ENCODE data around the gene PER1.
A peak's percentile ranks its signal among the peaks of the same experiment; 100 is the strongest.

Gene PER1

DNA sequence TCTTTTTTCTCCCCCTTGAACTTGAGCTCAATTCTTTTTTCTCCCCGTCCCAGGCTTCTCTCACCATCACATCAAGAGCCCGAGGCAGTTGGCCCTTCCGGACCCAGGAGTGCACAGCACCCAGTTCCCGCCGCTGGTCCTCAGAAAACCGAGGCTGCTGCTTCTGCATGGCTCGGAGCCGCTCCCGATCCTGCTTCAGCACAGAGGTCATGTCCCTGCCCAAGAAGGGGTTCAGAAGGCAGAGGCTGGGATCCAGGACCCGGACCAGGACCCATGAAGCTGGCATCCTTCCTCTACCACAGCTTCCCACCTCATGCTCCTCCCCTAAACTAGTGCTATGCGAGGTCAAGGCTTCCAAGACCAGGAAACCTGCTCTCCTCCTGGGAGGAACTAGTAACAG, 10.5 kb downstream of the PER1 start:
- no peak for DNase-seq (ENCODE audit: low read depth)

GRCh38 chr17:8141045-8141444, 11.2 kb downstream of the PER1 start:
- DNase-seq (ENCODE audit: low read depth): no peak

DNA sequence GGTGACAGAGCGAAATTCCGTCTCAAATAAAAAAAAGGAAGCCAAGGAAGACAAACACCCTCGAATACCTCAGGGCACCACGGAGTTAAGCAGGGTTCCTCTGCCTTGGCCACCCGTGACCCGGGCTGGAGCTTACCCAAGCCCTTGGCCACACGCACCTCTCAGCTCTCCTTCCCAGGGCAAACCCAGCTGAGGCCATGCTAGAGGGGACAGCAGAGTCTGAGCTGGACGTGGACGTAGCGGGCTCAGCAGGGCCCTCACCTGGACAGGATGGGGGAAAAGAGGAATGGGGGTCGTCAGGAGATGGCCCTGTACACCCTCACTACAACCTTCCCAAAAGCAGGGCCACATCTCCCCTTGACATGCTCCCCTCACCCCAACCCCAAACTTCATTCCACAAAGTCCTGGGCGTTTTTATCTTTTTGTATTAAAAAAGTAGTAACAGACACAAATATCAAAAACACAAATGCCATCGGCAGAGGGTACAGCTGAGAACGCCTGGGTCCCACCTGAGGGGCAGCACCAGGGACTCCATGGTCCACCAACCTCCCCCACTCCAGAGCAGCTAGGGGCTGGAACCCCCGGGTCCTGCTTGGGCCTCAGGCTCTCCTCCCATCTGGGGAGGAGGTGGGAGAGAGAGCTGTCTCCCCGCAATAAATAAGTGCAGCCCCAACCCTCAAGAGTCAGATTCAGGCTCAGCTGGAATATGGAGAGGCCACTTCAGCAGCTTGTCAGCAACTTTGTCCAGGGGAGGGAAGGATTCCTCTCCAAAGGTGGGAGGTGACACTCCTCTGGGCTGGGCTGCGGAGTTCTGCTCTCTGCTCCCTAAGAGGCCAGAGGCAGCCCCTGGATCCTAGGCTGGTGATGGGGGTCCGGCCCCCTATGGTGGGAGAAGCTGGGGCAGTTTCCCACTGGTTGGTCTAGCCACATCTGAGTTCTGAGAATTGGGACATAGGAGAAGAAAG, 11.9 kb downstream of the PER1 start:
- no peak for DNase-seq (ENCODE audit: low read depth)

DNA sequence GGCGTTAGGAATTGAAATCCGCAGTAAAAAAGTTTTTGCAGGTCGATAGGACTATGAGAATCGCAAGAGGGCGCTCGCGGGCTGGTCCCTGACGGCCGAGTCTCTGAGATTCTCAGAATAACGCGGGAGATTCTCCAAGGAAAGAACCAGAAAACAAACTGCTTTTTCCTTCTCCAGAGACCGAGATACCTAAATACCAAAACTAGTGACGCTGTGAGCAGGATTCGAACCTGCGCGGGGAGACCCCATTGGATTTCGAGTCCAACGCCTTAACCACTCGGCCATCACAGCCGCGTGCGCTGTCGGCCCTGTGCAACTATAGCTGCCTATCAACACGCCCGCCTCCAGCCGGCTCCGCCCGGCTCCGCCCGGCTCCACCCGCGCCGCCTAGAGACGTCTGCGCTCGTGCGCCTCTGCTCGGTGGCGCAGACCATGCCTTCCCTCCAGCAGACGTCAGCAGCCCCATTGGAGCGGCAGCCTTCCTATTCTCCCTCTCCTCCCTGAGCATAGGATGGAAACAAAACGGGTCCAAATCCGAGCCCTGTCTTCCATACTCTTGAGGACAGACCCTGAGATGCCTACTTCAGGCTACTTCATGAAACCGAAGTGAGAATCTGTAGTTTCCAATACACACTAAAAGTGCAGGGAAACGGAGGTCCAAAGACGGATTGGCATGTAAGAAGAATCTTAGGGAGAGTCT, 13.4 kb downstream of the PER1 start:
- DNase-seq (ENCODE audit: low read depth): peak; percentile 94

DNA sequence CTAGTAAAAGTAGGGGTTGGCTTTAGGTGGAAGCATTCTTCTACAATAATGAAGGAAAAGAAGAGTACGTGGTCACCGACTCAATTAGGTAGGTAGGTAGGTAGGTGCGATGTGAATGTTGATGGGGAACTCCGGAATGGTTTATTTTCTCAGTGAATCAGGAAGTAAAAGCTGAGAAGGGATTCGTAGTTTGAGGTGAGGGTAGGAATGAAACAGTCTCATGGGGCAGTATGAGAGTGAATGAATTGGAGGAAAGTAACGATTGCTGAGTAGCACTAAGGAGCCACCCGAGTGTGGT, 13.9 kb downstream of the PER1 start:
- DNase-seq (ENCODE audit: low read depth): no peak

DNA sequence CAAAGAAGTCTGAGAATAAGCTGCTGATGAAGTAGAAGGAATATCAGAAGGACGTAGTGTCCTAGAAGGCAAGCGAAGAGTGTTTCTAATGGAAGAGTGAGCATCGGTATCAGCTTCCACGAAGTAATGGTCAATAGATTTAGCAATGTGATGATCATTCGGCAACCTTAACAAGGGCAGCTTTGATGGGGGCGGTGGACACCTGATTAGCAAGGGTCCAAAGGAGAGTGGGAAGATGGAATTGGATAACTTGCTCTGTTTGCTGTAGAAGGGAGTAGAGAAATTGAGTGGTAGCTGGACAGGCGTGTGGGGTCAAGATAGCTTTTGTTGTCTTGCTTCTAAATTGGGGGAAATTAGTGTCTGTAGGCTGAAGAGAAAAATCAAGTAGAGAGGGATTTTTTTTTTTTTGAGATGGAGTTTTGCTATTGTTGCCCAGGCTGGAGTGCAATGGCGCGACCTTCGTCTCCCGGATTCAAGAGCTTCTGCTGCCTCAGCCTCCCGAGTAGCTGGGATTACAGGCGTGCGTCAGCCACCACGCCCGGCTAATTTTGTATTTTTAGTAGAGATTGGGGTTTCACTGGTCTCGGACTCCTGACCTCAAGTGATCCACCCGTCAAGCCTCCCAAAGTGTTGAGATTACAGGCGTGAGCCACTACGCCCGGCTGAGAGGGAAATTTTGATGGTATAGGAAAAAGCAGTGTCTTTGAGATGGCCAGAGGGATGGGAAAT, 14.4 kb downstream of the PER1 start:
- no peak for DNase-seq (ENCODE audit: low read depth)

- no peak for DNase-seq (ENCODE audit: low read depth)
Measured at GRCh38 chr17:8133941-8134340, 18.3 kb downstream of the PER1 start.

DNA sequence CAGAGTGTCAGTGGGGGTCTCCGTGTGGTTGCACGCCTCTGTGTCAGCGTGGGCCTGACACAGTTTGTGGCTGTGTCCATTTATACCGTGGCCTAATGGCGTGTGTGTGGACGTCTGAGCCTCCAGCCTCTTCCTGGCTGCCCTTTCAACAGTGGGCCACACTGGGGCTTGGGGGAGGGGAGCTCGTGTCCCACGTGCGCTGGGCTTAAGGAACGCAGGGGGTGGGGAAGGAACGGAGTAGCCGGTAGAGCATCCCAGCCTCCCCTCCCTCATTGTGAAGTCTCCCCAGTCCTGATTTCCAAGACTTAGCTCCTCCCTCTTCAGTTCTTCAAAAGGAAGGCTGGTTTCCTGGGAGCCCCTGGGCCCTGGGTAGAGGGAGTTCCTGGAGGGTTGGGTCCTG, 18.8 kb downstream of the PER1 start:
- DNase-seq (ENCODE audit: low read depth): no peak

DNA sequence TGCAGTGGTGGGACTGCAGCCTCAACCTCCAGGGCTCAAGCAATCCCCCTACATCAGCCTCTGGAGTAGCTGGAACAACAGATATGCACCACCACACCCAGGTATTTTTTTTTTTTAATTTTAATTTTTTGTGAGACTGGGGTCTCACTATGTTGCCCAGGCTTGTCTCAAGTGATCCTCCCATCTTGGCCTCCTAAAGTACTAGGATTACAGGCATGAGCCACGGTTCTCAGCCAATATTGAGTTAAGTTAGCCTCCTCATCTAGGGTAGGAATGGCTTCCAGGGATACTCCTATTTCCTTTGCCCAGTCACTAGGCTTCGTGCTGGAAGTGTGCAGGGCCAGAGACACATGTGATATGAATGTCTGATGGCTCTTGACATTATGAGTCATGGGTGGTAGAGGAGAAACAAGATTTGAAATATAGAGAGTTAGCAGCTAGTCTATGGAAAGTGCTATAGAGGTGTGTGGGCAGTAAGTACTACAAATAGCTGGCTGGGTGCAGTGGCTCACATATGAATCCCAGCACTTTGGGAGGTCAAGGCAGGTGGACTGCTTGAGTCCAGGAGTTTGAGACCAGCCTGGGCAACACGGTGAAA, 20.3 kb downstream of the PER1 start:
- no peak for DNase-seq (ENCODE audit: low read depth)

- no peak for DNase-seq (ENCODE audit: low read depth)
Measured at GRCh38 chr17:8128125-8128784, 23.9 kb downstream of the PER1 start.

GRCh38 chr17:8126491-8127066, 25.6 kb downstream of the PER1 start:
- DNase-seq (ENCODE audit: low read depth): no peak

- DNase-seq (ENCODE audit: low read depth): no peak
Measured at GRCh38 chr17:8125947-8126490, 26.2 kb downstream of the PER1 start.

DNA sequence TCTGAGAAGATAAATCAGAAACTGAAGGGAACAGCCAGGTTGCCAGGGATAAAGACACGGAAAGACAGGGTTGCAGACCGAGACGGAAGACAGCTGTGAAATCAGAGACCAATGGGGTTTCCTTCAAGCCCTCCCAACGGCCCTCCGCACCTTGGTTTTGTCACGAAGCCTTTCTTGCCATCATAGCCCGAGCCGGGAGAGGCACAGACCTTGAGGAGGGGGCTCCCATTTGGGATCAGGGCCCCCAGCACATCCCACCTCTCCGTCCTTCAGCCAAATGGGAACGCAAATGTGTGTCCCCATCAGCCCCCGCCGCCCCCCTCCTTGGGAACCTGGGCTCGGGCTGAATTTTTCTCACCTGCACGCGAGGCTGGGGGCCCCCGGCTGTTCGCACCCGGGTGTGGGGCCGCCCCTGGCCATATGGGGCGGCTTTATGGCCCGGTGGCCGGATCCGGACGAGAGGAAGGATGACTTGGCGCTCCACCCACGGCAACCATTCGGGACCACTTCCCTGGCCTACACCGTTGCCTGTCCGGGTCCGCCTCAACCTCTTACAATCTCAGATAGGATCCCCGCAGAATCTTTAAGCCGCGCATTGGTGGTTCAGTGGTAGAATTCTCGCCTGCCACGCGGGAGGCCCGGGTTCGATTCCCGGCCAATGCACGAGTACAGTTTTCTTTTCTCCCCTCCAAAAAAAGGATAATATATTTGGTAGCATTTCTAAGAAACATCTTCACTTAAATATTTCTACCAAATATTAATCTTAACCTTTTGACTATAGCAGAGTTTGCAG, 26.9 kb downstream of the PER1 start:
- DNase-seq (ENCODE audit: low read depth): peak; percentile 58

DNA sequence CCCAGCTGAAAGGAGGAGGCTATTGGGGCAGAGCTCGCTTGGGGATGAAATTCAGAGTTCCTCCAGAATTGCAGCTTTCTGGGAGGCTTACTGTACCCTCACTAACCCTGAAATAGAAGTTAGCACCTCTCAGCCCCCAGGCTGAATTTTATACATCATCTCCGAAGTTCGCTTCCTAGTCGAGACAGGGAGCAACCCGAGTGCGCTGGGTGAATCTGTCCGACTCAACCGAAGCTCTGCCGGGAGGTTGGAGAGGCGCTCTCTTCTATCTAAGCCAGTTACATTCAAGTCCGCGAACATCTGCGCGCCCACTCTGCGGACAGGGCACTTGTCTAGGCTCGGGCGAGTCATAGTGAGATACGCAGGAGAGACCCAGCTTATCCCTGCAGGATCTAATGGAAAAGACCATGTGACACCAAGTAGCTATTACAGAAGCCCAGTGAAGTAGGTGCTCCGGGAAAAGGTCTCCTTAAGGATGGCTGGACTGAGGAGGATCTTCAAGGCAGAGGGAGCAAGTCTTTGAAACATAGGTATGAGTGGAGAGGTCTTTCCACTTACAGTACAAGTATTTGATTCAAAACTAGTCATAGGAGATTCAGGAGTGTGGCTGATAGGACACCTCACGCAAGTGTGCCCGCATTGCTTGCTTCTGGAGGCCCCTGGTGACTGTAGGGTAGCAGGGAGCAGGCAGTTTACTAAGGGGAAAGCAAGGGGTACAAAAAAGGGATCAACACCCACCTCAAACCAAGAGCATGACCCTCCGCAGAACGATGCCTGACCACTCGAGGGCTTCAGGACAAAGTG, 27.7 kb downstream of the PER1 start:
- no peak for DNase-seq (ENCODE audit: low read depth)

DNA sequence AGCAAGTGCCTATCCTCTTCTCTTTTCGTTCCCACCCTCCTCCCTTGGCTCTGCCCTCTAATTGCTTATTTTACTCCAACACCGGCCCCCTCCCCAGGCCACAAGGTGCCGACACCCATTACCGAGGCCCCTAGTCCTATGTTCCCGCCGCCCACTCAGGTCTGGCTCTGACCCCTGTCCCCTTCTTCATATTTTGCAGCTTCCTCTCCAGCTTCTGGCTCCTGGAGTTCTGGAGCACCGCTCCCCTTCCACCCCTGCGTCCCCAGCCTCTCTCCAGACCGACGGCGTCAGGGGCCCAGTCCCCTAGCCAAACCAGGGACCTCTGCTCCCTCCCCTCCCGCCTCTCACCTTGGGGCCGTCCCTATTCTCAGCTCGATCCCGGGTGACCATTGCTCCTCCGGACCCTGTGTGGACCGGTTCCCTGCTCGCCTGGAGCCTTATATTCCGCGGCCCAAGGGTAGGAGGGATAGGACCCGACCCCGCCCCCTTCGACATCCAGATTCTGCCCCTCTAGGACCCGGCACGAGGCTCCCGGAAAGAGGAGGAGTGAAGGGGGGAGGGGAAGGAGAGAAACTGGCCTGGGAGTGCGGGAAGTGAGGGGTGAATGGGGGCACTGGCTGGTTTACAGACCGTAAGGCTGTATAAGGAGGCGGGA, 28.4 kb downstream of the PER1 start, which contains the start of gene HES7:
Gene HES7 (minus strand): TSS at position 412 of the 655 bp plus-strand sequence. CDS start 22 bp downstream, at position 390.
- no peak for DNase-seq (ENCODE audit: low read depth)

GRCh38 chr17:8122924-8123694, 29.1 kb downstream of the PER1 start:
- no peak for DNase-seq (ENCODE audit: low read depth)

GRCh38 chr17:8122422-8122923, 29.7 kb downstream of the PER1 start:
- DNase-seq (ENCODE audit: low read depth): peak; percentile 51

All from amniotic epithelial cell (primary cell).